Duodenal mucosa (tissue), 2 donors: ENCODE results near the gene CCDC92.
"Not testable (repeated sequence)": the region's sequence is repeated elsewhere in the genome, so short reads cannot be mapped to it uniquely, and the experiment has no call there.

Experiments
- H3K27ac ChIP-seq: one replicate; pipeline ENCODE4 v1.7.0; 2013; ENCODE audit warnings: low read depth, low read length
- H3K27me3 ChIP-seq, 2 donors: one replicate each; pipeline ENCODE4 v1.7.0; 2013; ENCODE audit warnings: low read length in 2 of 2, control low read depth in 1 of 2; ENCODE audit not compliant: insufficient read depth in 2 of 2, control insufficient read depth in 1 of 2
- H3K36me3 ChIP-seq, 2 donors: one replicate each; pipeline ENCODE4 v1.7.0; 2013; ENCODE audit warnings: low read length in 2 of 2, control low read depth in 1 of 2; ENCODE audit not compliant: insufficient read depth in 2 of 2, control insufficient read depth in 1 of 2
- H3K4me1 ChIP-seq, 2 donors: one replicate each; pipeline ENCODE4 v1.7.0; 2013; ENCODE audit warnings: low read length in 2 of 2, control low read depth in 1 of 2; ENCODE audit not compliant: insufficient read depth in 2 of 2, control insufficient read depth in 1 of 2
- H3K4me3 ChIP-seq, 2 donors: one replicate each; pipeline ENCODE4 v1.7.0; 2013; ENCODE audit warnings: low read length in 2 of 2, low read depth in 1 of 2
- H3K9ac ChIP-seq, 2 donors: one replicate each; pipeline ENCODE4 v1.7.0; 2013; ENCODE audit warnings: low read length in 2 of 2, low read depth in 1 of 2
- H3K9me3 ChIP-seq, 2 donors: one replicate each; pipeline ENCODE4 v1.7.0; 2013; ENCODE audit warnings: low read length in 2 of 2, control low read depth in 1 of 2; ENCODE audit not compliant: control insufficient read depth in 1 of 2

CCDC92 gene

DNA sequence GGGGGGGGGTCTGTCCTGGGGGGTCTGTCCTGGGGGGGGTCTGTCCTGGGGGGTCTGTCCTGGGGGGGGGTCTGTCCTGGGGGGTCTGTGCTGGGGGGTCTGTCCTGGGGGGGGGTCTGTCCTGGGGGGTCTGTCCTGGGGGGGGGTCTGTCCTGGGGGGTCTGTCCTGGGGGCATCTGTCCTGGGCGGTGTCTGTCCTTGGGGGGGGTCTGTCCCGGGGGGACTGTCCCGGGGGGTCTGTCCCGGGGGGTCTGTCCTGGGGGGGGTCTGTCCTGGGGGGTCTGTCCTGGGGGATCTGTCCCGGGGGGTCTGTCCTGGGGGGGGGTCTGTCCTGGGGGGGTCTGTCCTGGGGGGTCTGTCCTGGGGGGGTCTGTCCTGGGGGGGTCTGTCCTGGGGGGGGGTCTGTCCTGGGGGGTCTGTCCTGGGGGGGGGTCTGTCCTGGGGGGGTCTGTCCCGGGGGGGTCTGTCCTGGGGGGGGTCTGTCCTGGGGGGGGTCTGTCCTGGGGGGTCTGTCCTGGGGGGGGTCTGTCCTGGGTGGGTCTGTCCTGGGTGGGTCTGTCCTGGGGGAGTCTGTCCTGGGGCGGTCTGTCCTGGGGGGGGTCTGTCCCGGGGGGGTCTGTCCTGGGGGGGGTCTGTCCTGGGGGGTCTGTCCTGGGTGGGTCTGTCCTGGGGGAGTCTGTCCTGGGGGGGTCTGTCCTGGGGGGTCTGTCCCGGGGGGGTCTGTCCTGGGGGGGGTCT is 60.8 kb downstream of the CCDC92 start:
- peaks cover 4 to 11% of the 10 kb centered on the region in 2 donors for H3K4me1 ChIP-seq
- H3K27ac ChIP-seq, H3K27me3 ChIP-seq, H3K36me3 ChIP-seq, H3K4me3 ChIP-seq, H3K9ac ChIP-seq, H3K9me3 ChIP-seq: not testable (repeated sequence)

DNA sequence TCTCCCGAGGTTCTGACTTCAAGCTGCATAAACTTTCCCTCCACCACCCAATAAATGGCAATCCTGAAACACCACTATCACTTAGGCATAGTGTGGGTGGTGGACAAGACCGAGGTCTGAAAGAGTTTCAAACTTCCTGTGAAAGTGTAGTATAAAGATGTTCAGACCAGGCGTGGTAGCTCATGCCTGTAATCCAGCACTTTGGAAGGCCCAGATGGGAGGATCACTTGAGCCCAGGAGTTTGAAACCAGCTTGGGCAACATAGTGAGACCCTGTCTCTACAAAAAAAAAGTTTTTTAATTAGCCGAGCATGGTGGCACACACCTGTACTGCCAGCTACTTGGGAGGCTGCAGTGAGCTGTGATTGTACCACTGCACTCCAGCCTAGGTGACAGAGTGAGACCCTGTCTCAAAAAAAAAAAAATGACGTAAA is 61.9 kb downstream of the CCDC92 start:
- H3K27me3 ChIP-seq: no peaks in the 10 kb centered on the region
- peaks cover 4 to 11% of the 10 kb centered on the region in 2 donors for H3K4me1 ChIP-seq
- H3K4me3 ChIP-seq: no peak overlapping the region
- no peaks in the 10 kb centered on the region for H3K36me3 ChIP-seq
- no peak overlapping the region for H3K9ac ChIP-seq
- no peaks in the 10 kb centered on the region for H3K9me3 ChIP-seq
- H3K27ac ChIP-seq: no peak overlapping the region

DNA sequence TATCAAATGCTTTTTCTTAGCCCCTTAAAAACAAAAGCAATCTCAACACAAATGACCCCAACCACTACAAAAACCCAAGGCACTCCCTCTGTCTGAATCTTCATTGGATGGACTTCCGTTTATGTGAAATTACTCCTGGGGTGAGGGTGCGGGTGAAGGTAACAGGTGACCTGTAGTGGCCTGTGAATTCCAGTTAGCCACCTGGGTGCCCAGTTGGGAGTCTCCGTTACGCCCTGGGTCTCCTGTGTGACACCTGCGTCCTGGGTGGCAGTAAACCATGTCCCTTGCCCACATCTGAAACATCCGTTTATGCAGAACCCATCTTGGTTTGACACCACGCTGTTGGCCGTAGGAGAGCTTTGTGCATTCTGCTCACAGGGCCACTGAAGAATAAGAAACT is 62.6 kb downstream of the CCDC92 start:
- Histone ChIP-seq H3K4me1 (peaks cover 4 to 11% of the 10 kb centered on the region in 2 donors), H3K36me3 (no peaks in the 10 kb centered on the region), H3K9ac (no peak overlapping the region), H3K9me3 (no peaks in the 10 kb centered on the region), H3K27ac (no peak overlapping the region), H3K27me3 (no peaks in the 10 kb centered on the region), H3K4me3 (no peak overlapping the region)

DNA sequence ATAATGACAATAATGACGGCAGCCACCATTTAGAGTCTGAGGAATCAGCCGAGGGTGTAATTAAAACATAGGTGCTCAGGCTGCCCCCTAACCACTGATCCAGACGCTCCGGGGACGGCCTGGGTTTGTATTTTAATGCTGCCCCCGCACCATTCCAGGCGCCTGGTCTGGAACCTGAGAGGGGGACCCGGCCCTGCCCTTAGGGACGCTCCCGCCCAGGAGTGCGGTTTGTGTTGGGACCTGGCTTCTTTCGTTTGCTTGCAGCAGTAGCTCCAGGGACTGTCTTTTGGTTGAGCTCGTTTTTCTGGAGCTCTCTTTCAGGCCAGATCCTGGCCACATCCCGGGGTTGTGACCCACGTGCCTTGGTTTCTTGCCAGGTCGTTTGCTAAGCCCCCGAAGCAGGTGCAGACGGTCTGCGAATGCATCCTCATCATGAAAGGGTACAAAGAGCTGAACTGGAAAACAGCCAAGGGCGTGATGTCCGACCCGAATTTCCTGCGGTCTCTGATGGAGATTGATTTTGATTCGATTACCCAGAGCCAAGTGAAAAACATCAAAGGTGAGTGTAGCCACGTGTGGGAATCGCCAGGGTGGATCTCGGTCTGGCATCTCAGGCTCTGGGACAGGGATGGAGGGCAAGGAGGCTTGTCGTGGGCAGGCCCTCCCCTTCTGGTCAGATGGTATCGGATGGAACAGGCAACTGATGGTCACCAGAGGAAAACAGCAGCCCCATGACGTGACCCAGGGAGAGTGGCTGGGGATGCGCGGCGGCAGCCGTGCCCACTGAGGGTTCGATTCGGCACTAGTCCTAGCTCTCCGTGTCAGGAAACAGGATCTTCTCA is 63.5 kb downstream of the CCDC92 start:
- no peak overlapping the region for H3K4me3 ChIP-seq
- H3K9me3 ChIP-seq: no peaks in the 10 kb centered on the region
- peaks cover 0 to 5% of the 10 kb centered on the region in 2 donors for H3K27me3 ChIP-seq
- peaks cover 4 to 11% of the 10 kb centered on the region in 2 donors for H3K4me1 ChIP-seq
- no peak overlapping the region for H3K27ac ChIP-seq
- no peaks in the 10 kb centered on the region for H3K36me3 ChIP-seq
- no peak overlapping the region for H3K9ac ChIP-seq

DNA sequence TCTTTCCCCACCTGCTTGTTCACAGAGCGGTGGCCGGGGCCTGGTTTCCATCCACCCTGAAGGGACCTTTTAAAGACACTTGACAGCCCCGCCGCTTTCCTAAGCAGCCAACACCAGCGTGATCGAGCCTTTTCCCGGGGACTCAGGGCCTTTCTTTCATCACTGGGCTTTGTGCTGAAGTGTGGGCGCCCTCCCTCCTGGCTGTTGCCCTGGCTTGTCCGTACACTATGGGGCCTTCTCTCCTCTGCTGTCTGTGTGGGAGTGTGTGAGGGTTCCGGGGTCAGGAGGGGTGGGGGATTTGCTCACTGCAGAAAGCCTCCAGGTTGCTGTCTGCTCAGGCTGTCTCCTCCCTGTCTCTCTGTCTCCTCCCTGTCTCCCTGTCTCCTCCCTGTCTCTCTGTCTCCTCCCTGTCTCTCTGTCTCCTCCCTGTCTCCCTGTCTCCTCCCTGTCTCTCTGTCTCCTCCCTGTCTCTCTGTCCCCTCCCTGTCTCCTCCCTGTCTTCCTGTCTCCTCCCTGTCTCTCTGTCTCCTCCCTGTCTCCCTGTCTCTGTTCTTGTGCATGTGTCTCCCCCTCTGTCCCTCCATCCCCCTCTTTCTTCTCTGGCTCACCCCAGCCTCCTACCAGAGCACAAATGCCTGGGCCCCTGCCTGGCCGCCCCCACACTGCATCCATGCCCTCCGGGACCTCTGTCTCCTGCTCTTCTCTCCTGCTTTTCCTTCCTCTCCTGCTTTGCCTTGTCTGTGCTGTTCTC is 64.7 kb downstream of the CCDC92 start:
- Histone ChIP-seq H3K4me1 (peaks cover 2 to 3% of the 10 kb centered on the region in 2 donors), H3K9ac (no peak overlapping the region), H3K27ac (no peak overlapping the region), H3K9me3 (no peaks in the 10 kb centered on the region), H3K36me3 (no peaks in the 10 kb centered on the region), H3K4me3 (no peak overlapping the region), H3K27me3 (peaks cover 0 to 5% of the 10 kb centered on the region in 2 donors)

DNA sequence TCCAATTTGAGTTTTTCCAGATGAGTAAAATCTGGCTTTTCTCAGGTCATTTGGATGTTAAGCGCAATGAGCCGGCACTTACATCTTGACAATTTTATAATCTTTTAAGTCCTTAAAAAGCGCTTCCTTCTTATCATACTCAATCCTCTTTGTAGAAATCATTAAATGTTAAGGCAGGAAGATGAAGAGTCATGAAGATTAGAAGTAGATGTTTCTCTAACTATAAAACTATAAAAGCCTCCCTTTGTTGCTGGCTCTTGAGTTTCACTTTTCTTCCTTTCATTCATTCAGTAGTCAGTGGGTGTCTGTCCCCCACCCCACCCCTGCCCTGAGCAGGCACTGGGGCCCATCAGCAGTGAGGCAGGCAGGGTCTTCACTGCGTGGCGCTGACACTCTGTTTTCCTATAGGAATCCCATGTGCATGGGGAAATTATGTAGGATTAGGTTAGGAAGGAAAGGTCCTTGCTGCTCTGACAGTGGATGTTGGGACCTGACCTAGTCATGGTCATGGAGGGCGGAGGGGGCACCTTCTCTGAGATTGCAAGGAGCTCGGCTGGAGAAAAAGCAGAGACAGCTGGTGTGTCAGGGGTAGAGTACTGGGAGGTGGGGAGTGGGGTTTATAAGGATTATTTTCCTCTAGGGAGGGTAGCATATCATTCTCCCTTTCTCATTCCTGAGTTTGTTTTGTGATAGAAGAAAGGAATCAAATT is 65.8 kb downstream of the CCDC92 start:
- Histone ChIP-seq H3K9me3 (no peaks in the 10 kb centered on the region), H3K27me3 (peaks cover 0 to 5% of the 10 kb centered on the region in 2 donors), H3K4me1 (no peaks in the 10 kb centered on the region), H3K9ac (no peak overlapping the region), H3K4me3 (no peak overlapping the region), H3K27ac (no peak overlapping the region), H3K36me3 (no peaks in the 10 kb centered on the region)

DNA sequence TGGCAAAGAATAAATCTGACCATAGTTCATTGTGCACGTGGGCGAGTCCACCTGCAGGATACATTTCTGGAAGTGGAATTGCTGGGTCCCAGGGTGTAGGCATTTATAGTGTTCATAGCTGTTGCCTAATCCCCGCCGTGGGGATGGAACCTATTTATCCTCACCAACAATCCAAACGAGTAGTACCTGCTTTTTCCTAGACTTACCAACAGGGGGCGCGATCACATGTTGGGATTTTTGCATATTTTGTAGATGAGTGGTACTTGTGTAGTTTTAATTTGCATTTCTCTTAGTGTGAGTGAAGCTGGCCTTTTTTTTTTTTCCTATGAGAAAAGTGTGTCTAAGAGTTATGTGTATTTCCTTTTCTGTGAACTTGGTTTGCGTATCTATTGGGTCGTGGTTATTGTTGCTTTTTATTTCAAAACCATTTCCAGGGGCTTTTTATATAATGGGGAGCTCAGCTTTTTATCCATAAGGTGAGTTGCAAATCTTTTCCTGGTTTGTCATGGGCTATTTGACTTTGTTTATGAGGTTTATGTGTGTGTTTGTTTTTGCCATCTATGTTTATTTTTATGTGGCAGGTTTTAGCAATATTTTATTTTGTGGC is 67.2 kb downstream of the CCDC92 start:
- Histone ChIP-seq H3K4me1 (no peaks in the 10 kb centered on the region), H3K4me3 (no peak overlapping the region), H3K36me3 (no peaks in the 10 kb centered on the region), H3K9ac (no peak overlapping the region), H3K9me3 (no peaks in the 10 kb centered on the region), H3K27me3 (peaks cover 5% of the 10 kb centered on the region in 2 donors), H3K27ac (no peak overlapping the region)

DNA sequence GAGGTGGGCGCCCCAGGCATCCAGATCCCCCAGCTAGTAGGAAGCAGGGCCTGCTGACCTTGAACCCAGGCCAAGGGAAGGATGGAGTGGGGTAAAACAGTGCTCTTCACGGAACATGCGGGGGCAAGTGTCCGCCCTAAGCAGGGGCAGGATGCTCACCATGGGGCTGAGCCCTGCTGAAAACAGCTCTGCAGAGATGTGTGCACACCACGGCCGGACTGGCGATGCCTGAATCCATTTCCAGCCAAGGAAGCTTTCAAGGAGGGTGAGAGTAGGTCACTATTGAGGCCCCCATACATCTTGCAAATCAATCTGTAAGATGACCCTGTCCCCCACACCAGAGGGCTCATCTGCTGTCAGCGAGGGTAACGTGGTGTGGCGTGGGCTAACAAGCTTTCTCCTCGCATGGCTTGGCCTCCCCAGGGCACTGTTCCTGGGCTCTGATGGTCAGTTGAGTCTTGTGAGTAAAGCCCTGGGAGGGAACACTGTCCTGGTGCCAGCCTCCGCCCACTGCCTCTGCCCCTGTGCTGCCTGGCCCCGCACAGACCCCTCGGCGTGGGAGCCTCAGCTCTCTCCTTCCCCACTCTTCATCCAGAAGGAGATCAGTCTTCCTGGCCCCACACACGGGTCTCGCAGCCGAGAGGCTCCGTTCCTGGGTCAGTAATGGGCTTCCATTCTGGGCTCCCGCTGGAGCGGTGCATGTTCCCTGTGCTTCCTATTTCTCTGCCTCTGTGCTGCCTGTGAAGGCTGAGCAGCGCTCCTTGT is 69.1 kb downstream of the CCDC92 start:
- no peaks in the 10 kb centered on the region for H3K36me3 ChIP-seq

DNA sequence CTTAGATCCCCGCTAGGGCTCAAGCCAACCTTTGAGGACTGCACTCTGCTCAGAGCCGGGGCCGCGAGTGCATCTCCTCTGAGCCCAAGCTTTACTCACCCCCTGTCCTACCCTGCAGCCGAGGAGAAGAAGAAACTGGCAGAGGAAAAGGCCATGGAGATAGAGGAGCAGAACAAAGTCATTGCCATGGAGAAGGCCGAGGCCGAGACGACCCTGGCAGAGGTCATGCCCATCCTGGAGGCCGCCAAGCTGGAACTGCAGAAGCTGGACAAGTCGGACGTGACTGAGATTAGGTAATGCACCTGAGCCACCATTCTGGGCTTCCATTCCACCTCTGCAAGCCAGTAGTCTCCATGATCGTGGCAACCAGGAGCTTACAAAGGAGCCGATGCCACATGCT is 69.8 kb downstream of the CCDC92 start:
- Histone ChIP-seq H3K27ac (no peak overlapping the region), H3K27me3 (peaks cover 5 to 6% of the 10 kb centered on the region in 2 donors), H3K9me3 (no peaks in the 10 kb centered on the region), H3K9ac (no peak overlapping the region), H3K4me1 (no peaks in the 10 kb centered on the region), H3K36me3 (no peaks in the 10 kb centered on the region), H3K4me3 (no peak overlapping the region)

More for the DNA sequence above, 69.1 kb downstream of the CCDC92 start:
- Histone ChIP-seq H3K4me1 (no peaks in the 10 kb centered on the region), H3K9ac (no peak overlapping the region), H3K9me3 (no peaks in the 10 kb centered on the region), H3K4me3 (no peak overlapping the region), H3K27me3 (peaks cover 5 to 6% of the 10 kb centered on the region in 2 donors), H3K27ac (no peak overlapping the region)
